HG02763 (cell line): ENCODE results near the gene TTC39B.
A peak's percentile ranks its signal among the peaks of the same experiment; 100 is the strongest.

ENCODE experiments used
- ATAC-seq: cut with Tn5 transposase; IDR thresholded peaks from one replicate; pipeline ENCODE4 v1.9.1; 2021; ENCODE audit warnings: mild to moderate bottlenecking, moderate library complexity; ENCODE audit not compliant: unreplicated experiment

Gene TTC39B

GRCh38 chr9:15231788-15232635 lies 75.0 kb downstream of the TTC39B start:
- peak; percentile 60 for ATAC-seq

- ATAC-seq = no peak
Measured at GRCh38 chr9:15229409-15229808, 77.6 kb downstream of the TTC39B start.

GRCh38 chr9:15227491-15227890 lies 79.5 kb downstream of the TTC39B start:
- ATAC-seq = no peak

GRCh38 chr9:15225564-15226126 lies 81.4 kb downstream of the TTC39B start:
- no peak for ATAC-seq

- no peak for ATAC-seq
Measured at GRCh38 chr9:15222313-15222712, 84.7 kb downstream of the TTC39B start.

GRCh38 chr9:15221746-15222145 lies 85.3 kb downstream of the TTC39B start:
- no peak for ATAC-seq

- no peak for ATAC-seq
Measured at GRCh38 chr9:15220658-15221318, 86.2 kb downstream of the TTC39B start.

- no peak for ATAC-seq
Measured at GRCh38 chr9:15219546-15219945, 87.5 kb downstream of the TTC39B start.

- no peak for ATAC-seq
Measured at GRCh38 chr9:15218994-15219393, 88.0 kb downstream of the TTC39B start.

GRCh38 chr9:15213249-15213648 lies 93.8 kb downstream of the TTC39B start:
- no peak for ATAC-seq

- ATAC-seq = no peak
Measured at GRCh38 chr9:15211815-15212495, 95.1 kb downstream of the TTC39B start.

- peak; percentile 69 for ATAC-seq
Measured at GRCh38 chr9:15211160-15211814, 95.7 kb downstream of the TTC39B start.

- ATAC-seq = no peak
Measured at GRCh38 chr9:15206903-15207696, 99.9 kb downstream of the TTC39B start.

GRCh38 chr9:15205632-15206420 lies 101.2 kb downstream of the TTC39B start:
- ATAC-seq = no peak

GRCh38 chr9:15203581-15203980 lies 103.4 kb downstream of the TTC39B start:
- no peak for ATAC-seq

- no peak for ATAC-seq
Measured at GRCh38 chr9:15200111-15200510, 106.9 kb downstream of the TTC39B start.

GRCh38 chr9:15192856-15193255 lies 114.2 kb downstream of the TTC39B start:
- ATAC-seq = no peak

- no peak for ATAC-seq
Measured at GRCh38 chr9:15191378-15191777, 115.6 kb downstream of the TTC39B start.

GRCh38 chr9:15189481-15189880 lies 117.5 kb downstream of the TTC39B start:
- no peak for ATAC-seq
